Measurements from ENCODE around the gene TMEM266. TPM values are rescaled to one million over a fixed set of nuclear protein-coding genes. Genes with fewer than 3 reads are reported as not detected.

The TMEM266 gene
- total and polyA plus RNA-seq, 2 experiments from 2014 or later: 0.39 to 1.9 TPM

GRCh38 chr15:76206325-76206976 is 146.7 kb downstream of the TMEM266 start:
- WGBS (ENCODE audit: low lambda C conversion rate, missing lambda C conversion rate): 70% methylated on average over 4 of the region's 4 CpGs
- Histone ChIP-seq H3K27ac (no peak overlapping the region), H3K9me3 (ENCODE audit: low read depth) (no peaks in the 10 kb centered on the region), H3K27me3 (no peaks in the 10 kb centered on the region), H3K4me2 (no peak overlapping the region), H4K20me1 (ENCODE audit: insufficient read depth, poor library complexity, severe bottlenecking) (no peaks in the 10 kb centered on the region), H3K36me3 (replicated peaks; ENCODE audit: insufficient read depth, low read depth) (no peaks in the 10 kb centered on the region), H3K79me2 (no peaks in the 10 kb centered on the region), H3K4me1 (ENCODE audit: insufficient read depth) (no peaks in the 10 kb centered on the region), H3K9me2 (replicated peaks; ENCODE audit: insufficient read depth) (no peaks in the 10 kb centered on the region), H2AFZ (no peak overlapping the region), H3K4me3 (no peak overlapping the region)
- peak; percentile 68 for DNase-seq (ENCODE audit: low spot score)
- TF ChIP-seq CTCF (IDR thresholded peaks at IDR 0.05; ENCODE audit: poor library complexity): no peak
- no peak for TF ChIP-seq EZH2 (IDR thresholded peaks at IDR 0.05; ENCODE audit: borderline replicate concordance)
- no peak for TF ChIP-seq EZH2phosphoT487 (IDR thresholded peaks at IDR 0.05; ENCODE audit: low read depth, severe bottlenecking, unreplicated experiment)

GRCh38 chr15:76208084-76208785 is 148.4 kb downstream of the TMEM266 start:
- Histone ChIP-seq H2AFZ (no peak overlapping the region), H3K4me1 (ENCODE audit: insufficient read depth) (no peaks in the 10 kb centered on the region), H3K4me2 (no peak overlapping the region), H3K27ac (no peak overlapping the region), H3K9me3 (ENCODE audit: low read depth) (no peaks in the 10 kb centered on the region), H3K27me3 (no peaks in the 10 kb centered on the region), H3K9me2 (replicated peaks; ENCODE audit: insufficient read depth) (no peaks in the 10 kb centered on the region), H3K36me3 (replicated peaks; ENCODE audit: insufficient read depth, low read depth) (no peaks in the 10 kb centered on the region), H3K4me3 (no peak overlapping the region), H4K20me1 (ENCODE audit: insufficient read depth, poor library complexity, severe bottlenecking) (no peaks in the 10 kb centered on the region), H3K79me2 (no peaks in the 10 kb centered on the region)
- no peak for DNase-seq (ENCODE audit: low spot score)
- WGBS (ENCODE audit: low lambda C conversion rate, missing lambda C conversion rate): 98% methylated on average over 8 of the region's 8 CpGs
- no peak for TF ChIP-seq CTCF (IDR thresholded peaks at IDR 0.05; ENCODE audit: poor library complexity)
- no peak for TF ChIP-seq EZH2phosphoT487 (IDR thresholded peaks at IDR 0.05; ENCODE audit: low read depth, severe bottlenecking, unreplicated experiment)
- TF ChIP-seq EZH2 (IDR thresholded peaks at IDR 0.05; ENCODE audit: borderline replicate concordance): no peak

GRCh38 chr15:76208786-76209424 is 149.1 kb downstream of the TMEM266 start:
- no peak overlapping the region for H3K27ac ChIP-seq
- H3K4me2 ChIP-seq: no peak overlapping the region
- H3K4me3 ChIP-seq: no peak overlapping the region
- no peak overlapping the region for H2AFZ ChIP-seq
- no peaks in the 10 kb centered on the region for H3K27me3 ChIP-seq
- no peaks in the 10 kb centered on the region for H3K79me2 ChIP-seq
- H4K20me1 ChIP-seq (ENCODE audit: insufficient read depth, poor library complexity, severe bottlenecking): no peaks in the 10 kb centered on the region
- no peaks in the 10 kb centered on the region for H3K4me1 ChIP-seq (ENCODE audit: insufficient read depth)
- WGBS (ENCODE audit: low lambda C conversion rate, missing lambda C conversion rate): 86% methylated on average over 2 of the region's 2 CpGs
- TF ChIP-seq EZH2phosphoT487 (IDR thresholded peaks at IDR 0.05; ENCODE audit: low read depth, severe bottlenecking, unreplicated experiment) (no peak), CTCF (IDR thresholded peaks at IDR 0.05; ENCODE audit: poor library complexity) (no peak), EZH2 (IDR thresholded peaks at IDR 0.05; ENCODE audit: borderline replicate concordance) (no peak)
- no peak for DNase-seq (ENCODE audit: low spot score)
- no peaks in the 10 kb centered on the region for H3K9me3 ChIP-seq (ENCODE audit: low read depth)
- no peaks in the 10 kb centered on the region for H3K36me3 ChIP-seq (replicated peaks; ENCODE audit: insufficient read depth, low read depth)
- no peaks in the 10 kb centered on the region for H3K9me2 ChIP-seq (replicated peaks; ENCODE audit: insufficient read depth)

All from hepatocyte (in vitro differentiated cells).